Adrenal gland (tissue), 12 donors: Measurements from ENCODE around the gene RAD51B. TPM values are rescaled to one million over a fixed set of nuclear protein-coding genes. Genes with fewer than 3 reads are reported as not detected.

Experiments
- DNase-seq, 7 donors: peaks; one replicate each; pipeline ENCODE4 v3.0.0-alpha.2; 2019 to 2020
- H3K27ac ChIP-seq, 5 donors: fragments of 200-600 bp; sonication (generic) in 4 of 5; 1 replicate in 3 of 5; 2 replicates in 2 of 5; pipeline versions ENCODE4 v1.5.1 to v1.8.0; 2016 to 2020; ENCODE audit warnings: mild to moderate bottlenecking in 1 of 5
- H3K27me3 ChIP-seq: fragments of 200-600 bp; 2 replicates; pipeline ENCODE4 v1.8.0; 2021
- H3K36me3 ChIP-seq, 2 donors: fragments of 200-600 bp; replicated peaks in 1 of 2; 1 replicate in 1 of 2; 2 replicates in 1 of 2; pipeline versions ENCODE4 v1.5.1 to v1.8.0; 2018 to 2022
- H3K4me1 ChIP-seq, 2 donors: fragments of 200-600 bp; replicated peaks in 1 of 2; 1 replicate in 1 of 2; 2 replicates in 1 of 2; pipeline versions ENCODE4 v1.5.1 to v1.8.0; 2018 to 2021
- H3K4me3 ChIP-seq, 4 donors: fragments of 200-600 bp; sonication (generic) in 3 of 4; one replicate each; pipeline ENCODE4 v1.5.1; 2016 to 2018
- H3K9me3 ChIP-seq, 3 donors: fragments of 200-600 bp; sonication (generic) in 1 of 3; replicated peaks in 1 of 3; 1 replicate in 2 of 3; 2 replicates in 1 of 3; pipeline versions ENCODE4 v1.5.1 to v1.8.0; 2016 to 2021
- POLR2A ChIP-seq, 2 donors: fragments of 450-650 bp; IDR thresholded peaks; one replicate each; pipeline ENCODE4 v1.6.1; 2017; ENCODE audit warnings: antibody characterized with exemption in 2 of 2, mild to moderate bottlenecking in 2 of 2, moderate library complexity in 1 of 2
- WGBS, 4 donors: extraction: QIAGEN DNeasy Blood & Tissue Kit in 2 of 4; methylation state at CpG; one replicate each; pipeline versions ENCODE4 v1.1.5 to v1.1.7; 2013 to 2017; 5-methylcytosine and 5-hydroxymethylcytosine counted together
- intact Hi-C, 2 donors: fragments of 100-400 bp; cut with DNase I; formaldehyde crosslinking; loops; one replicate each; pipeline versions ENCODE4 v1.14.1 to v1.15.0; 2022 to 2023
- polyA plus RNA-seq, 3 donors: library from polyadenylated mRNA; stranded (reverse); fragments of 200-250 nt in 2 of 3; fragments of 350-450 nt in 1 of 3; fragmentation: Illumina TruSeq in 1 of 3; extraction: RNeasy Lipid Tissue Mini Kit (QIAGEN cat#74804) in 1 of 3; gene quantifications; one replicate each; pipeline ENCODE4 v1.2.3, GENCODE V29; 2013 to 2014
- total RNA-seq, 9 donors: library from RNA; depleted of rRNA in 4 of 9; stranded (reverse); fragments of >200 nt in 4 of 9; fragments of 120-200 nt in 1 of 9; fragmentation: NEBNext Ultra II Directional in 1 of 9; extraction: Animal tissue kit (Norgen Biotek cat#: 25700) in 1 of 9; gene quantifications; one replicate each; pipeline versions ENCODE4 v1.1.0 to v1.2.4, GENCODE V29; 2013 to 2023
- TF ChIP-seq, protein P1 (sequence below), 6 experiments: fragments of 450-650 bp in 4 of 6; fragments of 200-600 bp in 2 of 6; sonication (generic) in 1 of 6; IDR thresholded peaks; 1 replicate in 5 of 6; 2 replicates in 1 of 6; pipeline versions ENCODE4 v1.5.1 to v1.8.0; 2016 to 2021; ENCODE audit warnings: antibody characterized with exemption in 6 of 6, mild to moderate bottlenecking in 2 of 6, moderate library complexity in 1 of 6
- donor health status: healthy with polysubstance abuse.
- donor health status: Bipolar disorder and iron deficiency.
- donor health status: DM: yes; HTN: yes; CAD: no.
- donor health status: DM: no; HTN: no; CAD: no.
- donor health status: DM: no; HTN: no; CAD: no.
- donor health status: DM: yes; HTN: yes; CAD: no.

Gene RAD51B
- total and polyA plus RNA-seq, 12 donors, result 2.3 to 24.6 (median 12.4) TPM

DNA sequence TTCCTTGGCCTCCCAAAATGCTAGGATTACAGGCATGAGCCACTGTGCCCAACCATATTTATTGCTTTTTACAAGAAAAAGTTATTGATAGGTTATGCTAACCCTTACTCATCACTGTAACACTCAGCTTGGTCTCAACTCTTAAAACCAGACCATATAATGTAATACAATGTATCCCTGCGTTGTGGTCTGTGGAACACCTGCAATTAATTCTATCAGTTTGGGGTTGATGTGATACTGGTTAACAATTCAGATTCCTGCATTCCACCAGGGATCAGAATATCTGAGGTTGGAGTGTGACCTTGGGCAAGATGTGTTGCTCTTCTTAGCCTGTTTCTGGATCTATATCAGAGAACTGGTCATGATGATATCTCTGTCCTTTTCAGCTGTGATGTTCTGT, 419.0 kb downstream of the RAD51B start:
- Histone ChIP-seq H3K9me3 (no peaks in the 10 kb centered on the region), H3K27me3 (no peaks in the 10 kb centered on the region), H3K36me3 (no peaks in the 10 kb centered on the region), H3K4me3 (no peak overlapping the region), H3K4me1 (peaks cover 0 to 10% of the 10 kb centered on the region in 2 donors), H3K27ac (no peak overlapping the region)
- no peak for DNase-seq
- intact Hi-C loops, result no loop called here
- TF ChIP-seq, protein P1, sequence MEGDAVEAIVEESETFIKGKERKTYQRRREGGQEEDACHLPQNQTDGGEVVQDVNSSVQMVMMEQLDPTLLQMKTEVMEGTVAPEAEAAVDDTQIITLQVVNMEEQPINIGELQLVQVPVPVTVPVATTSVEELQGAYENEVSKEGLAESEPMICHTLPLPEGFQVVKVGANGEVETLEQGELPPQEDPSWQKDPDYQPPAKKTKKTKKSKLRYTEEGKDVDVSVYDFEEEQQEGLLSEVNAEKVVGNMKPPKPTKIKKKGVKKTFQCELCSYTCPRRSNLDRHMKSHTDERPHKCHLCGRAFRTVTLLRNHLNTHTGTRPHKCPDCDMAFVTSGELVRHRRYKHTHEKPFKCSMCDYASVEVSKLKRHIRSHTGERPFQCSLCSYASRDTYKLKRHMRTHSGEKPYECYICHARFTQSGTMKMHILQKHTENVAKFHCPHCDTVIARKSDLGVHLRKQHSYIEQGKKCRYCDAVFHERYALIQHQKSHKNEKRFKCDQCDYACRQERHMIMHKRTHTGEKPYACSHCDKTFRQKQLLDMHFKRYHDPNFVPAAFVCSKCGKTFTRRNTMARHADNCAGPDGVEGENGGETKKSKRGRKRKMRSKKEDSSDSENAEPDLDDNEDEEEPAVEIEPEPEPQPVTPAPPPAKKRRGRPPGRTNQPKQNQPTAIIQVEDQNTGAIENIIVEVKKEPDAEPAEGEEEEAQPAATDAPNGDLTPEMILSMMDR (IDR thresholded peaks at IDR 0.05), result no peak
- no peak for TF ChIP-seq POLR2A (IDR thresholded peaks at IDR 0.05)
- 95 to 100% (median 97%) methylated on average over 1 of the region's 1 CpG for WGBS, 4 donors

DNA sequence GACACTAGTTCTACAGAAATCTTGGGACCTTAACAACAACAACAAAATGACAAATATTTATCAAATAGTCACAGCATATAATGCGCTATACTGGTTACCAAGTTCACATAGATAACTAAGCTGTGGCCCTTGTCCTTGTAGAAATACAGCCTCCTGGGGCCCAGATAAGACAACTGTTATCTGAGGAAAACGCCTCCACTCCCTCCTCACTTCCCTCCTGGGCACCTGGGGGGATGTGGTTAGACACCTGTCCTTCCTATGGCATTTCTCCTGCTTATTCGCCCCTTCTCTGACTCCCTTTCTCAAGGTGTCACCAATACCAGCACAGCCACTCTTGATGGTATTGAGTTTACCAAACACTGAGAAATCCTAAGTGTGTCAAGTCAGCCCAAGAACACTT, 419.4 kb downstream of the RAD51B start:
- Histone ChIP-seq H3K27ac (no peak overlapping the region), H3K27me3 (no peaks in the 10 kb centered on the region), H3K4me3 (no peak overlapping the region), H3K9me3 (no peaks in the 10 kb centered on the region), H3K36me3 (no peaks in the 10 kb centered on the region), H3K4me1 (peaks cover 0 to 11% of the 10 kb centered on the region in 2 donors)
- intact Hi-C loops, result no loop called here
- TF ChIP-seq, protein P1 (IDR thresholded peaks at IDR 0.05), result no peak
- TF ChIP-seq POLR2A (IDR thresholded peaks at IDR 0.05), result no peak
- DNase-seq, result no peak
- WGBS, 4 donors, result 76 to 90% (median 84%) methylated on average over 3 of the region's 3 CpGs

DNA sequence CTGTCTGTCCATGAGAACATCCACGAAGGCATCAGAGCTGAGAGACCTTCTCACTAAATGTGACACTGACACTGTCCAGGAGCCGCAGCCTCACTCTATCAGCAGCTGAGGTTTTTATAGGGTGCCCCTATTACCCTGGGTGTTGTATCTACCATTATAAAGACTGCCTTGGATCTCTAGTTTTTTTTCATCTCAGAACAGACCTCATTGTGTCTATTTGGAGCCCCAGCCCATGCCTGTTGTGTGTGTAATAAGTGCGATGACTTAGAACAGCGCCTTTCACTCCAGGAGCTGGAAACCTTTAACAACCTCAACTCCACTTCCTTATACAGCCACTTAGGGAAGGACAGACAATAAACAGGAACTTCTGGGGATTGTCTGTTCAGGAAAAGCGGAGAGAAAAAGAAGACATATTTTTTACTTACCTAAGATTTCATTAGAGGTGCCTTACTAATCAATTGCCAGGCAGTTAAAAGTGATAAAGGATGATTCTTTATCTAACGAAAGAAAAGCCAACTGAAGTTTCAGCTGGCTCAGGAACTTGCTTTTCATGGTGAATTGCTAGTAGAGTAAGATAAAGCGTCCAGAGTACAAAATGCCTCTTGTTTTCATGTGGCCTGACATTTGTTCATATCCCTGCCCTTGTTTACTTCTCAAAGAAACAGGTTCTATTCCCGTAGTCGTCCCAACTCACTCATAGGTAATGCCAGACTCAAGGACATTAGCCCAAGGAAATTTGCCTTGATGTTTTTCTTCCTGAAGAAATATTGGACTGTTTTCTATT, 420.6 kb downstream of the RAD51B start:
- Histone ChIP-seq H3K27ac (no peak overlapping the region), H3K27me3 (no peaks in the 10 kb centered on the region), H3K4me1 (peaks cover 1 to 21% of the 10 kb centered on the region in 2 donors), H3K9me3 (no peaks in the 10 kb centered on the region), H3K4me3 (no peak overlapping the region), H3K36me3 (no peaks in the 10 kb centered on the region)
- no peak for TF ChIP-seq POLR2A (IDR thresholded peaks at IDR 0.05)
- TF ChIP-seq, protein P1 (IDR thresholded peaks at IDR 0.05), result no peak
- WGBS, 4 donors, result 60 to 69% (median 67%) methylated on average over 9 of the region's 9 CpGs
- DNase-seq, result no peak
- intact Hi-C loops, result loop anchor here (10.0 kb wide), 2 partner anchors 95 to 295 kb away; no protein-coding TSS in a partner anchor

DNA sequence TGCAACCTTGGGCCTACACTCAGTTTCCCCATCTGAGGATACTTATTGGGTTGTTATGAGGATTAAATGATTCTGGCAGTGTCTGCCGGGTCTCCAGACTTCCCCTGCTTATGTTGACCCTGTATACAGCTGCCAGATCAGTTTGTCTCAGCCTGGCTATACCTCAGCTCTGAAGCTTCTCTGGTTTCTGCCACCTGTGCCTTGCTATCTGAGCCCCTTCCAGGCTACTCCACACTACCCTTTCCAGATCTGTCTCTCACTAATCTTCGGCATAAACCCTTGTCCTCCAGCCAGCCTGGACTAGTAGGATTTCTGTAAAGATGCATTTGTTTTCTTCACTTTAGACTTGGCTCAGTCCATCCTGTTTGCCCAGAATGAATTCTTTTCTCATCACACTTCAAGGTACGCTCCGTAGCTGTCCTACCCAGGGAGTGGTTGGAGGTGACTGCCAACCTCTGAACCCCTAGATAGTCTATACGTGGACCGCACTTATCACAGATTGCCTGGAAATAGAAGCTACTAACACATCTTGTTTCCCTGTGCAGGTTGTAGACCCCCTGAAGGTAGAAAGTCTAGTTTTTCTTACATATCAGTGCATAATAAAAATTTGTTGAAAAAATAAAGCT, 422.4 kb downstream of the RAD51B start:
- Histone ChIP-seq H3K27ac (no peak overlapping the region), H3K27me3 (no peaks in the 10 kb centered on the region), H3K36me3 (no peaks in the 10 kb centered on the region), H3K4me1 (peaks cover 19 to 39% of the 10 kb centered on the region in 2 donors), H3K4me3 (no peak overlapping the region), H3K9me3 (no peaks in the 10 kb centered on the region)
- no peak for TF ChIP-seq POLR2A (IDR thresholded peaks at IDR 0.05)
- TF ChIP-seq, protein P1 (IDR thresholded peaks at IDR 0.05), result no peak
- 96 to 98% (median 97%) methylated on average over 6 of the region's 6 CpGs for WGBS, 4 donors
- intact Hi-C loops, result loop anchor here (10.0 kb wide), 2 partner anchors 97 to 297 kb away; no protein-coding TSS in a partner anchor
- no peak for DNase-seq
